A549 treated with dexamethasone at 1 μM for 4 hours (cell line): Measurements from ENCODE around the gene GUCA2A. TPM values are rescaled to one million over a fixed set of nuclear protein-coding genes. Genes with fewer than 3 reads are reported as not detected.

Experiments
- total RNA-seq: library from RNA; stranded (reverse); fragments of 200-300 nt; extraction: Qiagen RNA extraction; gene quantifications from 5 replicates; pipeline ENCODE4 v1.2.3, GENCODE V29; 2022

GUCA2A gene, protein sequence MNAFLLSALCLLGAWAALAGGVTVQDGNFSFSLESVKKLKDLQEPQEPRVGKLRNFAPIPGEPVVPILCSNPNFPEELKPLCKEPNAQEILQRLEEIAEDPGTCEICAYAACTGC
- not detected in 5 replicates for total RNA-seq

DNA sequence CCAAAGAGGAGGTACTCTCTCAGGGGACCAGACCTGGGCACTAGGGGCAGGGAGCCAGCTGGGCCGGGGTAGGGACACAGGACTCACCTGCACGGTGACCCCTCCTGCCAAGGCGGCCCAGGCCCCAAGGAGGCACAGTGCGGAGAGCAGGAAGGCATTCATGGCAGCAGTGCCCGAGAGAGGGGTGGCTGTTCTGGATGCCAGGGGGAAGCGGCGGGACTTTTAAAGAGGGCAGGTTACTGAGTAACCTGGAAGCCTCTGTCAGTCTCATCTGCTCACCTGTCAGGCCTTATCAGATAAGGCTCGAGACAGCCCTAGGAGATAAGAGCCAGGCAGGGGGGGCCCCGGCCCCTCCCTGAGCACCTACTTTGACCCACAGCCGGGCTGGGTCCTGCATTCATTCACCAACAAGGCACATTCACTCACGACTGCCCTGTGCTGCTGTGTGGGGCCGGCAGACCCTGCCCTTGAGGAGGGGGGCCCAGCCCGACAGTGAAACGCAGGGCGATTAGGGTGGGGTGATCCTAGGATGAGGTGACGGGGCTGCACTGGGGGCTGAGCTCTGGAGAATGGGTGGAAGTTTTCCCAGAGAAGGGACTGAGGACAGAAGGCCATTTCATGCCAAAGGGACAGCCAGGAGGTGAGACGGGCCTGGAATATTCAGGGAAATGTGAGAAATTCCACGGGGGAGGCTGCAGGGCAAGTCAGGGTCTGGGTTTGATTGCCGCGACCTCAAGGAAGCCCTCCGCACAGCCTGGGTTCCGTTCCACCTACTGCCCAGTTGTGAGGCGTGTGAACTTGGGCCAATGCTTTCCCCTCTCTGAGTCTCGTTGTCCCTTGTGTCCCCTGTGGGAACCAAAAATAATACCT, at the start of gene GUCA2A:
Gene GUCA2A (minus strand): TSS at position 195 of the 870 bp plus-strand sequence. CDS start 33 bp downstream, at position 162.

DNA sequence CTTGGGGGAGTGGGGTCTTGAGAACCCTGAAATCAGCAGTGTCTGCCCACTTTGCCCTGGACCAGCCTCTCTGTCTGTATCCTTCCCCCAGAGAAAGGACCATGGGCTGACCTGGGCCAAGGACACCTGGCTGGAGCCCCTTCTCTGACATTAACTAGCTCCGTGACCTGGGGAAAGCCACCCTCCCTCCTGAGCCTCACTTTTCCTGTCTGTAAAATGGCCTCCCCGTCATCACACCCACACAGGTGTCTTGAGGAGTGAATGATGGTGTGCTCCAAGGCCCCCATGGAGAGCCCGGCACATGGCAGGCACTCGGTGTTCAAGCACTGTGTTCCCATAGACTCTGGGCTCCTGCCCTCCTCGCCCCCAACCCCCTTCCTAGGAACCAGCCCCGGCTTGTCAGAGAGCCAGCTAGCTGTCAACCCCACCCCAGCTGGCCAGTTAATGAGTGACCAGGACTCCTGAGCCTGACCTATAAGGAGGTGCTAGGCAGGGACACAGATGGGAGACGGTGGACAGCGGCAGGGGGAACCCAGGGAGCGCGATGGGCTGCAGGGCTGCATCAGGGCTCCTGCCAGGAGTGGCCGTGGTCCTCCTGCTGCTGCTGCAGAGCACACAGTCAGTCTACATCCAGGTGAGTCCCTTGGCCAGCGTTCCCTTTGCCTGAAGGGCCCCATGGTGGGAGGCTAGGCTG, 11.5 kb downstream of the GUCA2A start, which contains the start of gene GUCA2B:
Gene GUCA2B (plus strand): TSS at position 504 of the 694 bp plus-strand sequence. CDS start 41 bp downstream, at position 545.

Other genes starting within 250 kb of the GUCA2A start
- 3.1 to 4.4 TPM (median 4.3 TPM) in 5 replicates for gene HIVEP3, start 245.8 kb downstream of the GUCA2A start, total RNA-seq
- gene GUCA2B, start 11.3 kb downstream of the GUCA2A start, total RNA-seq = 0.20 to 0.37 TPM (median 0.23 TPM) in 3 of 5 replicates, not detected in the others
- gene FOXJ3, start 170.5 kb upstream of the GUCA2A start, total RNA-seq = 15.3 to 23.4 TPM (median 20.8 TPM) in 5 replicates
- 0.25 to 0.98 TPM (median 0.47 TPM) in 5 replicates for gene RIMKLA, start 216.0 kb upstream of the GUCA2A start, total RNA-seq